GM10266 (cell line): ENCODE measurements around the gene ZBTB24.

ENCODE experiments used
- DNase-seq: peaks from one replicate; pipeline ENCODE4 v3.0.0; 2012; ENCODE audit errors: extremely low spot score
- CTCF ChIP-seq: IDR thresholded peaks from 2 replicates; pipeline ENCODE4 v1.5.1; 2012; ENCODE audit warnings: mild to moderate bottlenecking, low read depth; ENCODE audit not compliant: control insufficient read depth, insufficient read depth; ENCODE audit errors: missing control alignments

Gene ZBTB24

GRCh38 chr6:109498052-109498451, 15.0 kb upstream of the ZBTB24 start:
- no peak for DNase-seq
- TF ChIP-seq CTCF: no peak

DNA sequence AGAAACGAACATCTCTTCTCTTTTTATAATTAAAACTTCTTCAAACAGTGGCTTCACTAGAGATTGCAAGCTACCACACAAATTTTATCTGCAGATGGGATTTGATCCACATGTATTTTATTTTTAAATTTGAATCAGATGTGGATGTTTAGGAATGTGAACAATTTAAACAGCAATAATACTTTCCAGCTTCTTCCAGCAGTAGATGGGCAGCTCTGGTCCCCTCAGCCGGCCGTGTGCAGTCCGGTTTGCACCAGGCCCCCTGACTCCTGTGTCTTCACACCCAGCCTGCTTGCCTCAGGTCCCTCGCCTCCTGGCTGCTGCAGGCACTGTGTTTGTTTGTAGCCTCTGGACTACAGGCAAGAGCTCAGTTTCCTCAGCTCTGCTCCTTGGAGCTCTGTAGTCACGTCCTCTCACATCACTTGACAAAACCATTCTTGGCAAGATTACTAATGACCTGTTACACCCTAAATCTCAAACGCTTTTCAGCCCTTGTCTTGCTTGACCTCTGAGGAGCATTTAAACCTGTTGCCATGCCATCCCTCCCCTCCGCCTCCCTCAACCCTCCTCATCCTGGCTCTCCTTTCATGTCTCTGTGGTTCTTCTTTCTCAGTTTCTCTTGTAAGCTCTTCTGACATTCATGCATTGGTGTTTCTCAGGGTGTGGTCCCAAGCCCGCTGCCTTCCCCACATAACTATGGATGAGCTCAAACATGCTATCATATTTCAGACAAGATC, 13.2 kb upstream of the ZBTB24 start:
- TF ChIP-seq CTCF: no peak
- DNase-seq: no peak

DNA sequence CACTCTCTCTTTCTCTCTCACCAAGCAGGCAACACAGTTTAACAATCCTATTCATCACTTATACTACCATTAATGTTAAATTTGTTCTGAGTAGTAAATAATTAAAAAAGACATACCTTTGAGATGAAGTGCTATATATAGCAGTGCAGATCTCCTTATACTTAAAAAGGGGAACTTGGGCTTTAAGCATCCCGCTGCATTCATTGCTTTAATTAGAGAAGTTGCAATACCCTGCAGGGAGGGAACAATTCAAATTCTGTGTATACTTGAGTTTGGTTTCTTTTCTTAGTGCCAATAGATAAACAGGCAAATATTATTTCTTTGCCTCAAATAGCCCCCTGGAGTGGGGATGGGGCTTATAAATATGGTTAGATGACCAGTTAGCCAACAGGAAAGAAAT, 10.8 kb upstream of the ZBTB24 start:
- TF ChIP-seq CTCF: no peak
- DNase-seq: no peak

DNA sequence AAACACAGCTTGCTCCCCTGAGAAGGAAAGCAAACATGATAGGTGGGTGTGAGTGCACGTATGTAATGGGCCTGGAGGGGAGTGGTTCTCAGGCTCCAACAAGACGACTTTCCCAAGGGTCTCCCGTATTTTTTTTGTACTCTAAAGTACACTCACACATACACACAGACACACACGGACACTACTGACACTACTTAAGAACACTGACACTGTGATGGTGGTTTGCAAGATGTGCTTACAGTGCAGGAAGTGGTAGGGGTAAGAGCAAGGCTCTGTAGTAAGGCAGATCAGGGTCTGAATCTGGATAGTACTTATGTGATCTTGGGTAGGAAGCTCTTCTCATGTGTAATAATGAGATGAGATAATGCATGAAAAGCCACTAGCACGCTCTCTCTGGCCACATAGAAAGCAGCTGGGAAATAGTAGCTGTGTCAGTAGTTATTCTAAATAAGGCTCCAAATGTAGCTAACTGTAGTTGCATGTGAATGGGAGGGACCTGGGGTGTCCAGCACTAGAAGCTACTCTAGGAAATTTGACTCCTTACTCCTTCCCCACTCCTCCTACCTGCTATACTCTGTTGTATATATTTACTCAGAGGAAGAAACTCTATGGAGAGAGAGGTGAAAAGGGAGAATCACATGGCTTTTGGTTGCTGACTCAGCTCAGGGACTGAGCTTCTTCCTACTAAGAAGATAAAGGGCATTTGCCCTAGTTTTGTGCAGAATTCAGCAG, 8.4 kb upstream of the ZBTB24 start:
- no peak for TF ChIP-seq CTCF
- DNase-seq: peak; percentile 50

DNA sequence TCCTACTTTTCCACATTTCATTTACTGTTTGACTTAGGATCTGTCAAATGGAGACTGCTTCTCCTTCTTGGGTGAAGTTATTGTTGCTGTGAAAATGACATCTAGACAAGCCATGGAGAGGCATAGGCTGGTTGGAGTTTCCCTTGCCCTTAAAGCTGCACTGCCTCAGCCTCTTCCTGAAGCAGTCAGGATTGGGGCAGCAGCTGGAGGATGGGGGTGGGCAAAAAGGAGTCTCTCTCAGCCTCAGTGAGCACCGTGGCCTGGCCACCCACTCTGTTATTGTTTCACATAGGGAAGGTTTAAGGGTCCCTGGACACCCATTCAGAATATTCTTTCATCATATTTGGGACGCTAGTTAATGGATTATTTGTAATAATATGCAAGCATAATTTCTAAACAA, 7.7 kb upstream of the ZBTB24 start:
- no peak for TF ChIP-seq CTCF
- no peak for DNase-seq

DNA sequence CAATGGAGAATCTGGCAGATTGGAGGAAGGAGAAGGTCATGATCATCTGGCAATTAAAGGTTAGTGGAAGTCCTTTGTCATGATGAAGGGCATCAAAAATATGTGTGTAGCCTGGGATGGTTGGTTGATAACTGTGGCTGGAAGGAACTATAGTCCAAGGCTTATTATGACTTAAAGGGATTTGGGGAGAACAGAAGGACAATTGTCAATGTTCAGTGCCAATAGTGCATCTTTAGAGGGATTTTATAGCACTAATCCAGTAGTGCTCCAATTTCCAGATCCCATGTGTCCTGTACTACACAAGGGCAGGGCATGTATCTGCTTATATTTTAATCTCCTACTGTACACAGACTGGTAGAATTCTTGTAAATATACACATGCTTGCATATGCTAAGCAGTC, 5.0 kb upstream of the ZBTB24 start:
- no peak for TF ChIP-seq CTCF
- DNase-seq: no peak

- DNase-seq: no peak
- no peak for TF ChIP-seq CTCF
Observed at GRCh38 chr6:109486068-109486467, 3.0 kb upstream of the ZBTB24 start.
